PC-3 (cell line): Measurements from ENCODE around the gene SBNO2. TPM values are rescaled to one million over a fixed set of nuclear protein-coding genes. Genes with fewer than 3 reads are reported as not detected.

Experiments
- ATAC-seq: fragments of 200-7000 bp; cut with Tn5 transposase; 2 replicates; pipeline ENCODE4 v1.9.1; 2020; ENCODE audit warnings: mild to moderate bottlenecking, moderate library complexity
- BruUV-seq: library from RNA; stranded (reverse); fragments of 400-500 nt; replicated peaks from 2 replicates; lab custom pipeline; 2021; lab: Mats Ljungman, UMichigan
- CTCF ChIA-PET: fragments of 300-600 bp; sonication (Branson Sonifier 250); formaldehyde crosslinking; loops from one replicate; lab custom pipeline; 2022; ENCODE audit warnings: antibody characterized with exemption; lab: Charles Lee
- POLR2A ChIA-PET: fragments of 300-600 bp; sonication (Branson Sonifier 250); formaldehyde crosslinking; loops from one replicate; lab custom pipeline; 2022; ENCODE audit warnings: antibody characterized with exemption; ENCODE audit not compliant: unreplicated experiment; lab: Charles Lee
- DNase-seq: peaks from one replicate; pipeline ENCODE4 v3.0.0-alpha.2; 2015
- H2AFZ ChIP-seq: fragments of 300-600 bp; sonication (generic); 2 replicates; pipeline ENCODE4 v1.6.0; 2016; ENCODE audit warnings: antibody characterized with exemption, low read length
- H3F3A ChIP-seq: fragments of 300-600 bp; sonication (generic); one replicate; pipeline ENCODE4 v1.6.0; 2017; ENCODE audit warnings: antibody characterized with exemption, low read length, control low read depth, mild to moderate bottlenecking; ENCODE audit not compliant: unreplicated experiment
- H3K27ac ChIP-seq: fragments of 300-600 bp; sonication (generic); 2 replicates; pipeline ENCODE4 v1.5.1; 2016; ENCODE audit warnings: mild to moderate bottlenecking, low read length
- H3K27me3 ChIP-seq: fragments of 300-600 bp; sonication (generic); 2 replicates; pipeline ENCODE4 v1.6.1; 2016; ENCODE audit warnings: low read length, mixed read lengths
- H3K36me3 ChIP-seq: fragments of 300-600 bp; sonication (generic); 2 replicates; pipeline ENCODE4 v1.6.1; 2016; ENCODE audit warnings: low read depth, mixed run types, low read length, mixed read lengths
- H3K4me1 ChIP-seq: fragments of 300-600 bp; sonication (generic); 2 replicates; pipeline ENCODE4 v1.5.1; 2016; ENCODE audit warnings: low read length; ENCODE audit not compliant: insufficient read depth
- H3K4me2 ChIP-seq: fragments of 300-600 bp; sonication (generic); 2 replicates; pipeline ENCODE4 v1.6.0; 2016; ENCODE audit warnings: low read length
- H3K4me3 ChIP-seq: fragments of 300-600 bp; sonication (generic); 2 replicates; pipeline ENCODE4 v1.5.1; 2016; ENCODE audit warnings: mild to moderate bottlenecking, low read length, mixed read lengths
- H3K79me2 ChIP-seq: fragments of 300-600 bp; sonication (generic); 2 replicates; pipeline ENCODE4 v1.6.1; 2017; ENCODE audit warnings: low read length, mixed read lengths
- H3K9ac ChIP-seq: fragments of 300-600 bp; sonication (generic); 2 replicates; pipeline ENCODE4 v1.6.0; 2016; ENCODE audit warnings: mild to moderate bottlenecking, low read length
- H3K9me2 ChIP-seq: fragments of 300-600 bp; sonication (generic); replicated peaks from 2 replicates; pipeline ENCODE4 v1.6.1; 2016; ENCODE audit warnings: mixed run types, low read length, mixed read lengths
- H3K9me3 ChIP-seq: fragments of 300-600 bp; sonication (generic); 2 replicates; pipeline ENCODE4 v1.6.1; 2016; ENCODE audit warnings: low read length, mixed read lengths
- H4K20me1 ChIP-seq: fragments of 300-600 bp; sonication (generic); 2 replicates; pipeline ENCODE4 v1.6.1; 2016; ENCODE audit warnings: low read length, mixed read lengths
- CTCF ChIP-seq: fragments of 300-600 bp; sonication (generic); conservative IDR thresholded peaks from 2 replicates; pipeline ENCODE4 v1.5.1; 2017; ENCODE audit warnings: antibody characterized with exemption, low read depth, mild to moderate bottlenecking, low read length
- EZH2 ChIP-seq: fragments of 300-600 bp; sonication (generic); IDR thresholded peaks from one replicate; pipeline ENCODE4 v1.6.1; 2017; ENCODE audit warnings: antibody characterized with exemption, mild to moderate bottlenecking, low read length; ENCODE audit not compliant: unreplicated experiment
- EZH2phosphoT487 ChIP-seq: fragments of 300-600 bp; sonication (generic); IDR thresholded peaks from 2 replicates; pipeline ENCODE4 v1.6.1; 2018; ENCODE audit warnings: mild to moderate bottlenecking, antibody characterized with exemption, low read length, borderline replicate concordance
- intact Hi-C: fragments of 100-400 bp; cut with micrococcal nuclease; formaldehyde crosslinking; loops from 2 replicates; pipeline ENCODE4 v1.9.0; 2023
- total RNA-seq: library from RNA; depleted of rRNA; stranded (reverse); fragments of >200 nt; gene quantifications from 2 replicates; pipeline ENCODE4 v1.2.3, GENCODE V29; 2014; rRNA removed

The SBNO2 gene
- total RNA-seq, 1 experiment from 2014 or later = 62.4 TPM

- POLR2A ChIA-PET = no interaction called here
- CTCF ChIA-PET = no interaction called here
- no peak overlapping the region for H3K9ac ChIP-seq
Measured at GRCh38 chr19:1061987-1062386, 112.1 kb downstream of the SBNO2 start.

GRCh38 chr19:1060689-1061088, 113.4 kb downstream of the SBNO2 start:
- BruUV-seq = no TSS peak
- no peak for ATAC-seq
- Histone ChIP-seq H3K4me1 (peaks cover 7% of the 10 kb centered on the region), H3K27ac (no peak overlapping the region), H2AFZ (no peak overlapping the region), H3K36me3 (peaks cover 27% of the 10 kb centered on the region), H3F3A (no peaks in the 10 kb centered on the region), H3K27me3 (no peaks in the 10 kb centered on the region), H3K9me3 (peaks cover 9% of the 10 kb centered on the region), H3K9me2 (no peaks in the 10 kb centered on the region), H3K9ac (no peak overlapping the region), H4K20me1 (no peaks in the 10 kb centered on the region), H3K79me2 (no peaks in the 10 kb centered on the region), H3K4me3 (no peak overlapping the region), H3K4me2 (no peak overlapping the region)
- ChIA-PET CTCF (no interaction called here), POLR2A (no interaction called here)
- no peak for DNase-seq
- intact Hi-C loops = no loop called here
- TF ChIP-seq EZH2 (no peak), CTCF (no peak), EZH2phosphoT487 (no peak)

More at GRCh38 chr19:1061987-1062386, 112.1 kb downstream of the SBNO2 start:
- ATAC-seq = no peak
- H2AFZ ChIP-seq = no peak overlapping the region
- peaks cover 19% of the 10 kb centered on the region for H3K36me3 ChIP-seq
- H3K27me3 ChIP-seq = no peaks in the 10 kb centered on the region
- peaks cover 5% of the 10 kb centered on the region for H3K9me3 ChIP-seq
- no peaks in the 10 kb centered on the region for H3F3A ChIP-seq
- no peaks in the 10 kb centered on the region for H3K9me2 ChIP-seq
- H3K27ac ChIP-seq = no peak overlapping the region
- DNase-seq = no peak
- H3K4me2 ChIP-seq = no peak overlapping the region
- intact Hi-C loops = no loop called here
- no TSS peak for BruUV-seq
- no peaks in the 10 kb centered on the region for H4K20me1 ChIP-seq
- peaks cover 18% of the 10 kb centered on the region for H3K4me1 ChIP-seq
- no peak overlapping the region for H3K4me3 ChIP-seq
- H3K79me2 ChIP-seq = no peaks in the 10 kb centered on the region
- no peak for TF ChIP-seq EZH2
- no peak for TF ChIP-seq CTCF
- TF ChIP-seq EZH2phosphoT487 = no peak

GRCh38 chr19:1058112-1058511, 116.0 kb downstream of the SBNO2 start:
- H3K9me2 ChIP-seq = no peaks in the 10 kb centered on the region

More at GRCh38 chr19:1058112-1058511, 116.0 kb downstream of the SBNO2 start:
- POLR2A ChIA-PET = no interaction called here
- no peak for DNase-seq
- intact Hi-C loops = no loop called here
- BruUV-seq = no TSS peak
- Histone ChIP-seq H3K4me3 (no peak overlapping the region), H3K9me3 (peaks cover 9% of the 10 kb centered on the region), H3K4me2 (no peak overlapping the region), H3F3A (no peaks in the 10 kb centered on the region), H3K27ac (no peak overlapping the region), H3K27me3 (no peaks in the 10 kb centered on the region), H3K36me3 (peaks cover 27% of the 10 kb centered on the region), H3K9ac (no peak overlapping the region), H3K79me2 (no peaks in the 10 kb centered on the region), H2AFZ (no peak overlapping the region), H3K4me1 (no peaks in the 10 kb centered on the region), H4K20me1 (no peaks in the 10 kb centered on the region)
- no peak for TF ChIP-seq EZH2
- no peak for ATAC-seq
- CTCF ChIA-PET = no interaction called here

Other genes with a start within 250 kb of the SBNO2 start
- 5.6 and 13.9 TPM in 2 replicates for gene ARID3A, start 248.2 kb downstream of the SBNO2 start, total RNA-seq
- gene WDR18, start 189.9 kb downstream of the SBNO2 start, total RNA-seq = 56.7 and 99.6 TPM in 2 replicates
- 0.63 and 0.69 TPM in 2 replicates for gene GRIN3B, start 173.8 kb downstream of the SBNO2 start, total RNA-seq
- gene TMEM259, start 153.1 kb downstream of the SBNO2 start, total RNA-seq = 136 and 162 TPM in 2 replicates
- gene RNU6-2, start 152.7 kb downstream of the SBNO2 start, total RNA-seq = not detected in 2 replicates
- gene CNN2, start 147.7 kb downstream of the SBNO2 start, total RNA-seq = 97.9 and 107 TPM in 2 replicates
- gene ABCA7, start 134.2 kb downstream of the SBNO2 start, total RNA-seq = 27.3 and 31.3 TPM in 2 replicates
- gene ARHGAP45, start 107.1 kb downstream of the SBNO2 start, total RNA-seq = 45.3 and 68.4 TPM in 2 replicates
- gene POLR2E, start 78.9 kb downstream of the SBNO2 start, total RNA-seq = 335 and 375 TPM in 2 replicates
- gene GPX4, start 70.3 kb downstream of the SBNO2 start, total RNA-seq = 517 and 644 TPM in 2 replicates
- 82.4 and 93.0 TPM in 2 replicates for gene STK11, start 31.5 kb upstream of the SBNO2 start, total RNA-seq
- gene CBARP, start 63.7 kb upstream of the SBNO2 start, total RNA-seq = 3.3 and 6.3 TPM in 2 replicates
- 102 and 187 TPM in 2 replicates for gene ATP5F1D, start 67.5 kb upstream of the SBNO2 start, total RNA-seq
- 17.3 and 41.8 TPM in 2 replicates for gene MIDN, start 74.3 kb upstream of the SBNO2 start, total RNA-seq
- gene CIRBP, start 95.1 kb upstream of the SBNO2 start, total RNA-seq = 136 and 197 TPM in 2 replicates
- 110 and 133 TPM in 2 replicates for gene FAM174C, start 101.3 kb upstream of the SBNO2 start, total RNA-seq
- gene EFNA2, start 111.6 kb upstream of the SBNO2 start, total RNA-seq = not detected in 2 replicates
- 102 and 111 TPM in 2 replicates for gene NDUFS7, start 209.6 kb upstream of the SBNO2 start, total RNA-seq
- 74.9 and 75.6 TPM in 2 replicates for gene GAMT, start 227.3 kb upstream of the SBNO2 start, total RNA-seq
- gene DAZAP1, start 233.3 kb upstream of the SBNO2 start, total RNA-seq = 177 and 178 TPM in 2 replicates